Measurements from ENCODE around the gene CCIN.

CCIN gene

GRCh38 chr9:36146651-36147050 lies 22.5 kb upstream of the CCIN start:
- TF ChIP-seq CTCF (IDR thresholded peaks at IDR 0.05; ENCODE audit: borderline replicate concordance, insufficient read depth, low read depth, low read length), result no peak
- H3K4me3 ChIP-seq (ENCODE audit: low read depth, low read length), result no peak overlapping the region

- H3K4me3 ChIP-seq (ENCODE audit: low read depth, low read length), result no peak overlapping the region
- no peak for TF ChIP-seq CTCF (IDR thresholded peaks at IDR 0.05; ENCODE audit: borderline replicate concordance, insufficient read depth, low read depth, low read length)
These were observed 21.6 kb upstream of the CCIN start for GRCh38 chr9:36147441-36148175.

- H3K4me3 ChIP-seq (ENCODE audit: low read depth, low read length), result no peak overlapping the region
- TF ChIP-seq CTCF (IDR thresholded peaks at IDR 0.05; ENCODE audit: borderline replicate concordance, insufficient read depth, low read depth, low read length), result no peak
These were observed 20.7 kb upstream of the CCIN start for GRCh38 chr9:36148311-36149051.

GRCh38 chr9:36149197-36149596 lies 20.0 kb upstream of the CCIN start:
- H3K4me3 ChIP-seq (ENCODE audit: low read depth, low read length), result no peak overlapping the region
- no peak for TF ChIP-seq CTCF (IDR thresholded peaks at IDR 0.05; ENCODE audit: borderline replicate concordance, insufficient read depth, low read depth, low read length)

GRCh38 chr9:36150574-36151315 lies 18.4 kb upstream of the CCIN start:
- H3K4me3 ChIP-seq (ENCODE audit: low read depth, low read length), result no peak overlapping the region
- TF ChIP-seq CTCF (IDR thresholded peaks at IDR 0.05; ENCODE audit: borderline replicate concordance, insufficient read depth, low read depth, low read length), result no peak

GRCh38 chr9:36151316-36152210 lies 17.6 kb upstream of the CCIN start:
- no peak for TF ChIP-seq CTCF (IDR thresholded peaks at IDR 0.05; ENCODE audit: borderline replicate concordance, insufficient read depth, low read depth, low read length)
- peak overlapping the region; percentile 25 for H3K4me3 ChIP-seq (ENCODE audit: low read depth, low read length)
